K562 (cell line): ENCODE measurements around the gene PRICKLE4. TPM values are rescaled to one million over a fixed set of nuclear protein-coding genes. Genes with fewer than 3 reads are reported as not detected.

Experiments used
- CBX3 ChIP-seq, 2 experiments: IDR thresholded peaks; 1 replicate in 1 of 2; 2 replicates in 1 of 2; pipeline ENCODE4 v1.6.1; 2012; ENCODE audit warnings: inconsistent platforms in 2 of 2, low read length in 2 of 2, borderline replicate concordance in 1 of 2, control low read depth in 1 of 2
- EWSR1 ChIP-seq: fragments of 450-650 bp; IDR thresholded peaks from 2 replicates; pipeline ENCODE4 v1.6.1; 2018; ENCODE audit warnings: borderline replicate concordance, mild to moderate bottlenecking, low read depth, moderate library complexity; ENCODE audit not compliant: partially characterized antibody
- TCFL5 ChIP-seq: fragments of 250-450 bp; sonication (Bioruptor Pico); conservative IDR thresholded peaks from 2 replicates; pipeline ENCODE4 v1.6.1; 2021; ENCODE audit warnings: mild to moderate bottlenecking, moderate library complexity, matching md5 sums
- TEAD4 ChIP-seq, 2 experiments: sonication (generic) in 1 of 2; formaldehyde crosslinking in 1 of 2; IDR thresholded peaks; 2 replicates each; pipeline versions ENCODE4 v1.6.1 to v1.8.0; 2012 to 2022; ENCODE audit warnings: borderline replicate concordance in 1 of 2, inconsistent platforms in 1 of 2, low read length in 1 of 2, mild to moderate bottlenecking in 1 of 2, missing genetic modification reagents in 1 of 2
- polyA plus RNA-seq, 8 experiments: library from polyadenylated mRNA; depleted of rRNA in 4 of 8; stranded (reverse) in 5 of 8; unstranded in 3 of 8; fragments of >200 nt; fragmentation: Nextera tagmentation in 2 of 8; fragmentation: Illumina TruSeq in 1 of 8; extraction: Ambion mirVana in 2 of 8; extraction: Trizol in 1 of 8; gene quantifications; 2 replicates each; pipeline versions ENCODE4 v1.2.1 to v1.2.3, GENCODE V29; 2011 to 2014; ENCODE audit warnings: inconsistent platforms in 1 of 8, missing spikeins in 1 of 8
- total RNA-seq, 7 experiments: library from RNA; depleted of rRNA in 6 of 7; stranded (reverse); fragments of >200 nt in 6 of 7; fragmentation: Illumina TruSeq in 2 of 7; extraction: Trizol in 2 of 7; gene quantifications; 2 replicates each; pipeline versions ENCODE4 v1.2.1 to v1.2.3, GENCODE V29; 2011 to 2021; ENCODE audit warnings: low replicate concordance in 1 of 7
- TF ChIP-seq, protein P1 (sequence below): fragments of 450-650 bp; formaldehyde crosslinking; conservative IDR thresholded peaks from 2 replicates; pipeline ENCODE4 v1.4.0; 2022; ENCODE audit warnings: mild to moderate bottlenecking, missing genetic modification characterization
- TF ChIP-seq, protein P2 (sequence below), 2 experiments: fragments of 200-800 bp in 1 of 2; sonication (Bioruptor generic) in 1 of 2; sonication (generic) in 1 of 2; formaldehyde crosslinking in 1 of 2; IDR thresholded peaks in 1 of 2; conservative IDR thresholded peaks in 1 of 2; 2 replicates each; pipeline versions ENCODE4 v1.5.0 to v1.6.1; 2016 to 2020; ENCODE audit warnings: missing compliant biosample characterization in 1 of 2, missing genetic modification characterization in 1 of 2, missing genetic modification reagents in 1 of 2
- TF ChIP-seq, protein P3 (sequence below): fragments of 250-450 bp; sonication (Bioruptor Pico); IDR thresholded peaks from 2 replicates; pipeline ENCODE4 v1.4.0; 2020

The PRICKLE4 gene
- total and polyA plus RNA-seq, 9 of the 15 experiments (the other 6 are each of a cell fraction or from before 2014, with no cell fraction given) = 0.20 to 0.32 (median 0.27) TPM; not detected in 6

- TF ChIP-seq, protein P1, sequence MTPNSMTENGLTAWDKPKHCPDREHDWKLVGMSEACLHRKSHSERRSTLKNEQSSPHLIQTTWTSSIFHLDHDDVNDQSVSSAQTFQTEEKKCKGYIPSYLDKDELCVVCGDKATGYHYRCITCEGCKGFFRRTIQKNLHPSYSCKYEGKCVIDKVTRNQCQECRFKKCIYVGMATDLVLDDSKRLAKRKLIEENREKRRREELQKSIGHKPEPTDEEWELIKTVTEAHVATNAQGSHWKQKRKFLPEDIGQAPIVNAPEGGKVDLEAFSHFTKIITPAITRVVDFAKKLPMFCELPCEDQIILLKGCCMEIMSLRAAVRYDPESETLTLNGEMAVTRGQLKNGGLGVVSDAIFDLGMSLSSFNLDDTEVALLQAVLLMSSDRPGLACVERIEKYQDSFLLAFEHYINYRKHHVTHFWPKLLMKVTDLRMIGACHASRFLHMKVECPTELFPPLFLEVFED (CRISPR knock-in tag) = no peak
- TF ChIP-seq, protein P2, sequence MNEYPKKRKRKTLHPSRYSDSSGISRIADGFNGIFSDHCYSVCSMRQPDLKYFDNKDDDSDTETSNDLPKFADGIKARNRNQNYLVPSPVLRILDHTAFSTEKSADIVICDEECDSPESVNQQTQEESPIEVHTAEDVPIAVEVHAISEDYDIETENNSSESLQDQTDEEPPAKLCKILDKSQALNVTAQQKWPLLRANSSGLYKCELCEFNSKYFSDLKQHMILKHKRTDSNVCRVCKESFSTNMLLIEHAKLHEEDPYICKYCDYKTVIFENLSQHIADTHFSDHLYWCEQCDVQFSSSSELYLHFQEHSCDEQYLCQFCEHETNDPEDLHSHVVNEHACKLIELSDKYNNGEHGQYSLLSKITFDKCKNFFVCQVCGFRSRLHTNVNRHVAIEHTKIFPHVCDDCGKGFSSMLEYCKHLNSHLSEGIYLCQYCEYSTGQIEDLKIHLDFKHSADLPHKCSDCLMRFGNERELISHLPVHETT (CRISPR knock-in tag; conservative IDR thresholded peaks at IDR 0.05 in 1 of 2, IDR thresholded peaks at IDR 0.05 in 1 of 2) = no peak
- TF ChIP-seq EWSR1 (no peak), TEAD4 (IDR thresholded peaks at IDR 0.05; ENCODE audit: low read length) (no peak), TEAD4 (CRISPR knock-in tag; IDR thresholded peaks at IDR 0.05; ENCODE audit: borderline replicate concordance) (no peak), CBX3 (IDR thresholded peaks at IDR 0.05; ENCODE audit: borderline replicate concordance in 1 of 2, low read length in 2 of 2) (no peak), TCFL5 (CRISPR knock-in tag) (no peak)
- TF ChIP-seq, protein P3, sequence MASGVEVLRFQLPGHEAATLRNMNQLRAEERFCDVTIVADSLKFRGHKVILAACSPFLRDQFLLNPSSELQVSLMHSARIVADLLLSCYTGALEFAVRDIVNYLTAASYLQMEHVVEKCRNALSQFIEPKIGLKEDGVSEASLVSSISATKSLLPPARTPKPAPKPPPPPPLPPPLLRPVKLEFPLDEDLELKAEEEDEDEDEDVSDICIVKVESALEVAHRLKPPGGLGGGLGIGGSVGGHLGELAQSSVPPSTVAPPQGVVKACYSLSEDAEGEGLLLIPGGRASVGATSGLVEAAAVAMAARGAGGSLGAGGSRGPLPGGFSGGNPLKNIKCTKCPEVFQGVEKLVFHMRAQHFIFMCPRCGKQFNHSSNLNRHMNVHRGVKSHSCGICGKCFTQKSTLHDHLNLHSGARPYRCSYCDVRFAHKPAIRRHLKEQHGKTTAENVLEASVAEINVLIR (CRISPR knock-in tag) = no peak
These were observed 6.1 kb downstream of the PRICKLE4 start (continued) for GRCh38 chr6:41786451-41787218.
